ENCODE results near the gene STK32A.

DNA sequence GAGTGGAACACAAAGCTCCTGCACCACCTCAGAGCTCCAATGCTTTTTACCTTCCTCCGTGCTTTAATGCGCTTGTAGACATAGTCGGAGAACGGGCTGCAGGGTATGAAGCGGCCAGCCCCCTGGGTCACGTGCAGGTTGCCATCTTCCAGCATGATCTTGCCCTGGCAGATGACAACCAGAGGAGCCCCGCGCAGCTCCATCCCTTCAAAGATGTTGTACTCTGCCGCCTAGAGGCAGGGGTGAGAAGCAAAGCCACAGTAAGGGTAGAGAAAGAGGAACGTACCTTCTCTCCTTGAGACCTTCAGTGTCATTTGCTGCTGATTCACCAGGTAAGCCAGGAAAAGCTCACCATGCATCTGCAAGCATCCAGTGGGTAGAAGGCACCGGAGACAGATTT is 162.8 kb downstream of the STK32A start:
- TF ChIP-seq, protein P1, sequence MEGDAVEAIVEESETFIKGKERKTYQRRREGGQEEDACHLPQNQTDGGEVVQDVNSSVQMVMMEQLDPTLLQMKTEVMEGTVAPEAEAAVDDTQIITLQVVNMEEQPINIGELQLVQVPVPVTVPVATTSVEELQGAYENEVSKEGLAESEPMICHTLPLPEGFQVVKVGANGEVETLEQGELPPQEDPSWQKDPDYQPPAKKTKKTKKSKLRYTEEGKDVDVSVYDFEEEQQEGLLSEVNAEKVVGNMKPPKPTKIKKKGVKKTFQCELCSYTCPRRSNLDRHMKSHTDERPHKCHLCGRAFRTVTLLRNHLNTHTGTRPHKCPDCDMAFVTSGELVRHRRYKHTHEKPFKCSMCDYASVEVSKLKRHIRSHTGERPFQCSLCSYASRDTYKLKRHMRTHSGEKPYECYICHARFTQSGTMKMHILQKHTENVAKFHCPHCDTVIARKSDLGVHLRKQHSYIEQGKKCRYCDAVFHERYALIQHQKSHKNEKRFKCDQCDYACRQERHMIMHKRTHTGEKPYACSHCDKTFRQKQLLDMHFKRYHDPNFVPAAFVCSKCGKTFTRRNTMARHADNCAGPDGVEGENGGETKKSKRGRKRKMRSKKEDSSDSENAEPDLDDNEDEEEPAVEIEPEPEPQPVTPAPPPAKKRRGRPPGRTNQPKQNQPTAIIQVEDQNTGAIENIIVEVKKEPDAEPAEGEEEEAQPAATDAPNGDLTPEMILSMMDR (IDR thresholded peaks at IDR 0.05), result no peak
- no peak for TF ChIP-seq POLR2A (IDR thresholded peaks at IDR 0.05)

All from thyroid gland (tissue), 4 donors.